Neural crest cell (in vitro differentiated cells): ENCODE data around the gene HEATR3. TPM values are rescaled to one million over a fixed set of nuclear protein-coding genes. Genes with fewer than 3 reads are reported as not detected.

Experiments used
- DNase-seq: peaks from one replicate; pipeline ENCODE4 v3.0.0; 2021; ENCODE audit warnings: low read depth, mixed read lengths, low spot score
- H3K27ac Mint-ChIP-seq: one replicate; pipeline ENCODE4 v1.8.0; 2021; ENCODE audit warnings: mild to moderate bottlenecking, mixed read lengths; ENCODE audit not compliant: unreplicated experiment
- H3K27me3 Mint-ChIP-seq: 2 replicates; pipeline ENCODE4 v1.8.0; 2021; ENCODE audit warnings: low read depth, mild to moderate bottlenecking, mixed read lengths
- H3K36me3 Mint-ChIP-seq: 2 replicates; pipeline ENCODE4 v1.8.0; 2021; ENCODE audit warnings: low read depth, mild to moderate bottlenecking, mixed read lengths
- H3K4me1 Mint-ChIP-seq: 2 replicates; pipeline ENCODE4 v1.8.0; 2021; ENCODE audit warnings: mixed read lengths
- H3K4me3 Mint-ChIP-seq: one replicate; pipeline ENCODE4 v1.8.0; 2021; ENCODE audit warnings: mild to moderate bottlenecking, mixed read lengths
- H3K9me3 Mint-ChIP-seq: 2 replicates; pipeline ENCODE4 v1.8.0; 2021; ENCODE audit warnings: mixed read lengths
- total RNA-seq: library from RNA; stranded (reverse); gene quantifications from 2 replicates; pipeline ENCODE4 v1.2.1, GENCODE V29; 2021
- TF ChIP-seq, protein P1 (sequence below): fragments of 200-600 bp; sonication (generic); conservative IDR thresholded peaks from 2 replicates; pipeline ENCODE4 v1.5.0; 2021; ENCODE audit warnings: antibody characterized with exemption, mild to moderate bottlenecking

The HEATR3 gene
- total RNA-seq, 1 donor from 2014 or later, result 25.4 TPM

DNA sequence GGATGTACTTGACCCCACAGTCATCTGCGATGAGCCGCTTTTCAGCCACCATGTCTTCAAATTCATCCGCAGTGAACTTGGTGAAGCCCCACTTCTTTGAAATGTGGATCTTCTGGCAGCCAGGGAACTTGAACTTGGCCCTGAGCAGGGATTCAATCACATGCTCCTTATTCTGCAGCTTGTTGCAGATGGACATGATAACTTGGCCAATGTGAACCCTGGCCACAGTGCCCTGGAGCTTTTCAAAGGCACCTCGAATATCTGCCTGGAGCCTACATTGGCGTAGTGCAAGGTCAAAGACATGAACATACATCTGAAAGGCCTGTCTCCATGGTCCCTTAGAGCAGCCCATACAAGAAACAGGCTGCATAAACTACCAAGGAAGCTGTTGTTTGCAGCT lies 85.6 kb downstream of the HEATR3 start:
- H3K9me3 Mint-ChIP-seq, result no peaks in the 10 kb centered on the region
- no peak overlapping the region for H3K27ac Mint-ChIP-seq
- TF ChIP-seq, protein P1, sequence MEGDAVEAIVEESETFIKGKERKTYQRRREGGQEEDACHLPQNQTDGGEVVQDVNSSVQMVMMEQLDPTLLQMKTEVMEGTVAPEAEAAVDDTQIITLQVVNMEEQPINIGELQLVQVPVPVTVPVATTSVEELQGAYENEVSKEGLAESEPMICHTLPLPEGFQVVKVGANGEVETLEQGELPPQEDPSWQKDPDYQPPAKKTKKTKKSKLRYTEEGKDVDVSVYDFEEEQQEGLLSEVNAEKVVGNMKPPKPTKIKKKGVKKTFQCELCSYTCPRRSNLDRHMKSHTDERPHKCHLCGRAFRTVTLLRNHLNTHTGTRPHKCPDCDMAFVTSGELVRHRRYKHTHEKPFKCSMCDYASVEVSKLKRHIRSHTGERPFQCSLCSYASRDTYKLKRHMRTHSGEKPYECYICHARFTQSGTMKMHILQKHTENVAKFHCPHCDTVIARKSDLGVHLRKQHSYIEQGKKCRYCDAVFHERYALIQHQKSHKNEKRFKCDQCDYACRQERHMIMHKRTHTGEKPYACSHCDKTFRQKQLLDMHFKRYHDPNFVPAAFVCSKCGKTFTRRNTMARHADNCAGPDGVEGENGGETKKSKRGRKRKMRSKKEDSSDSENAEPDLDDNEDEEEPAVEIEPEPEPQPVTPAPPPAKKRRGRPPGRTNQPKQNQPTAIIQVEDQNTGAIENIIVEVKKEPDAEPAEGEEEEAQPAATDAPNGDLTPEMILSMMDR, result no peak
- H3K4me1 Mint-ChIP-seq, result peaks cover 28% of the 10 kb centered on the region
- no peaks in the 10 kb centered on the region for H3K27me3 Mint-ChIP-seq
- H3K4me3 Mint-ChIP-seq, result peak overlapping the region; percentile 90
- no peaks in the 10 kb centered on the region for H3K36me3 Mint-ChIP-seq
- no peak for DNase-seq

DNA sequence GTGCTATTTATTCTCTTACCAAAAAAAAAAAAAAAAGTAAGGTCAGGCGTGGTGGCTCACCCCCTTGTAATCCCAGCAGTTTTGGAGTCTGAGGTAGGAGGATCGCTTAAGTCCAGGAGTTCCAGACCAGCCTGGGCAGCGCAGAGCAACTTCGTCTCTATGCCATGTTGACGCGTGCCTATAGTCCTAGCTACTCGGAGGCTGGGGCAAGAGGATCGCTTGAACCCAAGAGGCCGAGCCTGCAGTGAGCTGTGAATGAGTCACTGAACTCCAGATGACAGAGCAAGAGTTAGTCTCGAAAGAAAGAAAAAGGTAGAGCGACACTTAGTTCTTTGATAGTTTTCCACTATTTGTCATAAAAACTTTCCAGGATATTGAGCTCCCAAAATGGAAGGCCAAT lies 86.0 kb downstream of the HEATR3 start:
- Mint-ChIP-seq H3K4me3 (peak overlapping the region; percentile 90), H3K9me3 (no peaks in the 10 kb centered on the region), H3K36me3 (no peaks in the 10 kb centered on the region), H3K4me1 (peaks cover 28% of the 10 kb centered on the region), H3K27me3 (no peaks in the 10 kb centered on the region), H3K27ac (no peak overlapping the region)
- TF ChIP-seq, protein P1, result no peak
- DNase-seq, result no peak

DNA sequence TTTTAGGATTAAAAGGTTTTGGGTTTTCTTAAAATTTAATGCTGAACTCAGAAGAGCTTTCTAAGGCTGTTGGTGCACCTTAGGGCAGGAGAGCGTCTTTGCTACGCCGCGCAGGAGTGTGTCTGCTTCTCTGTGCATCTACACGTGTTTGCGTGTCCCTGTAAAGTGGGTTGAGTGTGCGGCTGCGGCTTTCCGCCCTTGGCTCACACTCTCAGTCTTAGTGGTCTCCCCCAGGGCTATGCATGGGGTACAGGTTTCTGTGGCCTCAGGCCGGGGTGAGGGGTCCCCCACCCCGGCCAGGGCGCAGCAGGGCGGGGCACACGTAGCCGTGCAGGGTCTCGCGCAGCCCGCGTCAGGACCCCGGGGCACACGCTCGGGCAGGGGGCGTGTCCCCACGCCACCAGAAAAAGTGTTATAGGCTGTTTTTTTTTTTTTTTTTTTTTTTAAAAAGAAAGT lies 86.6 kb downstream of the HEATR3 start:
- DNase-seq, result no peak
- TF ChIP-seq, protein P1, result no peak
- peak overlapping the region; percentile 90 for H3K4me3 Mint-ChIP-seq
- no peaks in the 10 kb centered on the region for H3K9me3 Mint-ChIP-seq
- H3K27me3 Mint-ChIP-seq, result no peaks in the 10 kb centered on the region
- peaks cover 33% of the 10 kb centered on the region for H3K4me1 Mint-ChIP-seq
- no peaks in the 10 kb centered on the region for H3K36me3 Mint-ChIP-seq
- peak overlapping the region; percentile 83 for H3K27ac Mint-ChIP-seq

DNA sequence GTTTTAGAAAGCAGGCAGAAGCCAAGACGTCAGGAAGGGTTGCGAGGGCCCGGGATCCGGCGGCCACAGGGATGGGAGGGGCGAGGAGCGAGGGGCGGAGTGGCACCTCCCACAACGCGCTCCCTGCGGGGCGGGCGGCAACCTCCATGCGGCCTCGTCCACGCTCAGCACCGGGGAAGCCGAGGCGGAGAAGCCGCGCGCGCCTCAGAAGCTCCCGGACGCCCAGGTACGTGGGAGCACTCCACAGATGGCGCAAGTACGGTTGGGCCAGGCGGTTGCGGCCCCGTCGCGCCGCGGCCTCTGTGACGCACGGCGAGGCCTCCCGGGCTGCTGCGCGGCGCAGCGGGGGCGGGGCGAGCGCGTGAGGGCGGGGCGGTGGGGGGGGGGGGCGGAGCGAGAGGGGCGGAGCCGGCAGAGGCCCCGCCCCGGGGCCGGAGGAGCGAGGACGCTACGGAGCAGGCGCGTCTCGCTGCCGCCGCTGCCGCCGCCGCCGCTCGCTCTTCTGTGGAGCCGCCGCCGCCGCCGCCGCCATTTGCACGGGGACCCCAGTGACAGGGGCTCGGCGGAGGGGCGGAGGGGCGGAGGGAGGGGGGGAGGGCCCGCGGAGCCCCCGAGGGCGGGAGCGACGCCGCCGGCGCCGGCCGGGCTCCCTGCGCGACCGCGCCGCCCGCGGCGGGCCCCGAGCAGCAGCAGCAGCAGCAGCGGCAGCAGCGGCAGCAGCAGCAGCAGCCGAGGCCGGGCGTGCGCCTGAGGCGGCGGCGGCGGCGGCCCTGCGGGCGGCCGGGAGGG lies 87.2 kb downstream of the HEATR3 start, which contains the start of gene TENT4B:
Gene TENT4B, plus strand, starts transcription at position 500 of the 789 bp plus-strand sequence. CDS start 316 bp downstream, outside the sequence.
- Mint-ChIP-seq H3K4me3 (peak within 1 kb of the TSS; percentile 95), H3K4me1 (peaks cover 33% of the 10 kb centered on the region), H3K9me3 (no peaks in the 10 kb centered on the region), H3K36me3 (no peaks in the 10 kb centered on the region), H3K27ac (peak within 1 kb of the TSS; percentile 83), H3K27me3 (no peaks in the 10 kb centered on the region)
- TF ChIP-seq, protein P1, result no peak
- peak; percentile 80 for DNase-seq

DNA sequence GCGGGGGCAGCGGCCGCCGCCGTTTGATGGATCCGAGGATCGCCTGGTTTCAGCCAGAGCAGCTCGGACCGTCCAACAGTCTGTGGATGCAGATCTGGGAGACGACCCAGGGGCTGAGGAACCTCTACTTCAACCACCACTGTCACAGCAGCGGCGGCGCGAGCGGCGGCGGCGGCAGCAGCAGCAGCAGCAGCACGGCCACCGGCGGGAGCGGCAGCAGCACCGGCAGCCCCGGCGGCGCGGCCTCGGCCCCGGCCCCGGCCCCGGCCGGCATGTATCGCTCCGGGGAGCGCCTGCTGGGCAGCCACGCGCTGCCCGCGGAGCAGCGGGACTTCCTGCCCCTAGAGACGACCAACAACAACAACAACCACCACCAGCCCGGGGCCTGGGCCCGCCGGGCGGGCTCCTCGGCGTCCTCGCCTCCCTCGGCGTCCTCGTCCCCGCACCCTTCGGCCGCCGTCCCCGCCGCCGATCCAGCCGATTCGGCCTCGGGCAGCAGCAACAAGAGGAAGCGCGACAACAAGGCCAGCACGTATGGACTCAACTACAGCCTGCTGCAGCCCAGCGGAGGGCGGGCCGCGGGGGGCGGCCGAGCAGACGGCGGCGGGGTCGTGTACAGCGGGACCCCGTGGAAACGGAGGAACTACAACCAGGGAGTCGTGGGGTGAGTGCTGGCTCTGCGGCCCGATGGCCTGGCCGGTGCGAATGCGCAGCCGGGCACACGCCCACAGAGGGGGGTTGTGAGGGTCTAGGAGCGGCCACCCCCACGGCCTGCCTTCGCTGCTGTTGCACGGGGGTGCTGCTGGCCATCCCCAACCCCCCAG lies 88.0 kb downstream of the HEATR3 start:
- Mint-ChIP-seq H3K9me3 (no peaks in the 10 kb centered on the region), H3K4me3 (peak overlapping the region; percentile 95), H3K36me3 (no peaks in the 10 kb centered on the region), H3K4me1 (peaks cover 37% of the 10 kb centered on the region), H3K27me3 (no peaks in the 10 kb centered on the region), H3K27ac (no peak overlapping the region)
- peak; percentile 20 for DNase-seq
- TF ChIP-seq, protein P1, result no peak
